ENCODE results near the gene TRAPPC2. TPM values are rescaled to one million over a fixed set of nuclear protein-coding genes. Genes with fewer than 3 reads are reported as not detected.

TRAPPC2 gene
- total and polyA plus RNA-seq, 2 of the 4 experiments (the other 2 are of a cell fraction) = 11.3 to 13.8 TPM

DNA sequence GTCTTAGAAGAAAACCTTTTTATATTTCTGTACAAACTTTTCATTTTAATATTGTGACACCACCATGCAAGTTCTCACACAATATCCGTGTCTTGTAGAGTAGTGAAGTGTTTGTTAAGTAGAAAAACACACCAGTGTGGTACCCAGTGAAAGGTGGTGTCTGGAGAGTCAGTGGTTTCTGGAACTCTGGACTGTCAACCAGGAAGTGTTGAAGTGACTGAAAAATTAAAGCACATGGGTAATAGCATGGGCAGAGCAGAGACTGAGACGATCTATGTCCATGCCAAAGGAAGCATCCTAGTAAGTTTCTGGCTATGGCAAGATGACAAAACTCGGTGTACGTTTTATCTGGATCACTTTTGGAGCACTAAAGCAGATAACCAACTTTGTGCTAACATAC lies 23.3 kb downstream of the TRAPPC2 start:
- H4K5ac ChIP-seq (ENCODE audit: low read depth, low read length) = no peak overlapping the region
- H2BK120ac ChIP-seq (ENCODE audit: low read depth, low read length) = no peak overlapping the region
- no TSS peak for BruUV-seq (replicated peaks)
- H3K9me1 ChIP-seq (ENCODE audit: insufficient read depth, low read length) = peaks cover 4% of the 10 kb centered on the region; the same call in 1 of the 2 replicates
- ATAC-seq (ENCODE audit: low read depth) (no peak), DNase-seq (no peak)
- H3K79me1 ChIP-seq (ENCODE audit: low read depth in 1 of 2, low read length in 2 of 2) = peaks cover 12 to 13% of the 10 kb centered on the region in 2 experiments
- H4K8ac ChIP-seq (ENCODE audit: low read depth in 2 of 2, low read length in 2 of 2) = no peak overlapping the region
- H3K9ac ChIP-seq (ENCODE audit: low read depth, low read length) = no peak overlapping the region
- no peak overlapping the region for H2BK15ac ChIP-seq (ENCODE audit: low read depth, low read length)
- H3K4me2 ChIP-seq (ENCODE audit: low read depth, low read length) = no peak overlapping the region
- no peak for TF ChIP-seq FOS (IDR thresholded peaks at IDR 0.05; ENCODE audit: low read depth, low read length)
- TF ChIP-seq NFE2L2 (IDR thresholded peaks at IDR 0.05; ENCODE audit: low read depth, low read length) = no peak
- no peak for TF ChIP-seq MXI1 (IDR thresholded peaks at IDR 0.05; ENCODE audit: borderline replicate concordance, low read depth, low read length)
- peaks cover 11% of the 10 kb centered on the region; the same call in 1 of the 2 replicates for H4K20me1 ChIP-seq (ENCODE audit: insufficient read depth, low read length)
- H3K27ac ChIP-seq (ENCODE audit: insufficient read depth, low read length) = no peak overlapping the region
- no peaks in the 10 kb centered on the region for H3K27me3 ChIP-seq (ENCODE audit: control insufficient read depth, insufficient read depth, low read length)
- H3K4ac ChIP-seq (ENCODE audit: low read depth, low read length) = no peak overlapping the region
- H3K4me1 ChIP-seq (ENCODE audit: control insufficient read depth, insufficient read depth, low read length) = no peaks in the 10 kb centered on the region
- ChIA-PET CTCF (no interaction called here), POLR2A (ENCODE audit: unreplicated experiment) (no interaction called here)
- H2AK9ac ChIP-seq (replicated peaks; ENCODE audit: low read depth, low read length, poor library complexity) = no peak overlapping the region
- H3K9me3 ChIP-seq (ENCODE audit: control insufficient read depth, insufficient read depth, low read length) = no peaks in the 10 kb centered on the region
- H2AK5ac ChIP-seq (ENCODE audit: low read depth, low read length) = no peak overlapping the region
- H3K18ac ChIP-seq (ENCODE audit: low read depth, low read length) = no peak overlapping the region
- no peak overlapping the region for H2BK5ac ChIP-seq (ENCODE audit: low read depth, low read length, poor library complexity, severe bottlenecking)
- H3K56ac ChIP-seq (ENCODE audit: extremely low read depth, insufficient read depth, low read length) = no peak overlapping the region
- no peak overlapping the region for H2AFZ ChIP-seq (replicated peaks; ENCODE audit: low read length, poor library complexity)
- no peak overlapping the region for H3K14ac ChIP-seq (replicated peaks; ENCODE audit: low read depth, low read length)
- H4K91ac ChIP-seq (ENCODE audit: insufficient read depth, low read depth, low read length) = no peak overlapping the region
- no peak overlapping the region for H2BK20ac ChIP-seq (ENCODE audit: low read depth, low read length)
- no peak overlapping the region for H3K23ac ChIP-seq (ENCODE audit: low read depth, low read length)
- intact Hi-C loops (cut with micrococcal nuclease) = no loop called here
- 82% methylated on average over 3 of the region's 4 CpGs; no CpG with 5 or more reads in 1 of the 2 experiments for WGBS, 2 experiments (ENCODE audit: extremely low coverage in 2 of 2, insufficient read length in 1 of 2)
- H3K36me3 ChIP-seq (ENCODE audit: control insufficient read depth, insufficient read depth, low read length) = peaks cover 27% of the 10 kb centered on the region
- H3K4me3 ChIP-seq (ENCODE audit: insufficient read depth, low read depth, low read length) = no peak overlapping the region
- in situ Hi-C loops (cut with MboI; ENCODE audit: low sequenced_read_pairs) = no loop called here
- dilution Hi-C loops (cut with HindIII; ENCODE audit: low sequenced_read_pairs, unreplicated experiment) = no loop called here
